Measurements from ENCODE around the gene NDUFS7. TPM values are rescaled to one million over a fixed set of nuclear protein-coding genes. Genes with fewer than 3 reads are reported as not detected.

NDUFS7 gene
- total RNA-seq, 6 experiments from 2014 or later: 91.9 to 105 (median 97.6) TPM

GRCh38 chr19:1408300-1409203, 24.8 kb downstream of the NDUFS7 start:
- Mint-ChIP-seq H3K9me3 (no peaks in the 10 kb centered on the region), H3K36me3 (ENCODE audit: low read depth) (peaks cover 6% of the 10 kb centered on the region), H3K27ac (peak overlapping the region; percentile 94), H3K4me3 (peak overlapping the region; percentile 98), H3K4me1 (ENCODE audit: low read depth) (peaks cover 39% of the 10 kb centered on the region), H3K27me3 (ENCODE audit: insufficient read depth) (no peaks in the 10 kb centered on the region)
- DNase-seq: peak; percentile 41
- no peak for TF ChIP-seq CTCF (IDR thresholded peaks at IDR 0.05)

- peaks cover 6% of the 10 kb centered on the region for H3K36me3 Mint-ChIP-seq (ENCODE audit: low read depth)
- H3K27ac Mint-ChIP-seq: peak overlapping the region; percentile 94
- H3K4me1 Mint-ChIP-seq (ENCODE audit: low read depth): peaks cover 39% of the 10 kb centered on the region
- H3K27me3 Mint-ChIP-seq (ENCODE audit: insufficient read depth): no peaks in the 10 kb centered on the region
- H3K4me3 Mint-ChIP-seq: peak overlapping the region; percentile 98
- no peak for TF ChIP-seq CTCF (IDR thresholded peaks at IDR 0.05)
- H3K9me3 Mint-ChIP-seq: no peaks in the 10 kb centered on the region
- no peak for DNase-seq
These were observed 25.7 kb downstream of the NDUFS7 start for GRCh38 chr19:1409204-1410005.

GRCh38 chr19:1410136-1410786, 26.6 kb downstream of the NDUFS7 start:
- Mint-ChIP-seq H3K9me3 (no peaks in the 10 kb centered on the region), H3K4me1 (ENCODE audit: low read depth) (peaks cover 44% of the 10 kb centered on the region), H3K27ac (peak overlapping the region; percentile 76), H3K27me3 (ENCODE audit: insufficient read depth) (no peaks in the 10 kb centered on the region), H3K36me3 (ENCODE audit: low read depth) (peaks cover 6% of the 10 kb centered on the region), H3K4me3 (peak overlapping the region; percentile 98)
- no peak for DNase-seq
- no peak for TF ChIP-seq CTCF (IDR thresholded peaks at IDR 0.05)

- no peak for DNase-seq
- H3K27ac Mint-ChIP-seq: peak overlapping the region; percentile 76
- no peak for TF ChIP-seq CTCF (IDR thresholded peaks at IDR 0.05)
- H3K36me3 Mint-ChIP-seq (ENCODE audit: low read depth): peaks cover 6% of the 10 kb centered on the region
- peaks cover 50% of the 10 kb centered on the region for H3K4me1 Mint-ChIP-seq (ENCODE audit: low read depth)
- H3K9me3 Mint-ChIP-seq: no peaks in the 10 kb centered on the region
- peak overlapping the region; percentile 98 for H3K4me3 Mint-ChIP-seq
- H3K27me3 Mint-ChIP-seq (ENCODE audit: insufficient read depth): no peaks in the 10 kb centered on the region
These were observed 27.1 kb downstream of the NDUFS7 start for GRCh38 chr19:1410789-1411188.

Data from HFFc6 (cell line).